GM12878 (cell line): ENCODE results near the gene MEG3.

Experiments
- ETV6 ChIP-seq, 2 experiments: fragments of 450-650 bp in 1 of 2; IDR thresholded peaks in 1 of 2; conservative IDR thresholded peaks in 1 of 2; 2 replicates each; pipeline ENCODE4 v1.6.1; 2014; ENCODE audit warnings: antibody characterized with exemption in 1 of 2, borderline replicate concordance in 1 of 2, low read depth in 1 of 2, mild to moderate bottlenecking in 1 of 2, moderate library complexity in 1 of 2
- MEF2A ChIP-seq: IDR thresholded peaks from 2 replicates; pipeline ENCODE4 v1.6.1; 2011; ENCODE audit warnings: low read depth, mild to moderate bottlenecking, low read length, moderate library complexity; ENCODE audit not compliant: insufficient read depth
- MYB ChIP-seq: fragments of 150-350 bp; IDR thresholded peaks from 2 replicates; pipeline ENCODE4 v1.6.1; 2014; ENCODE audit warnings: mild to moderate bottlenecking, low read depth, low read length, borderline replicate concordance
- POLR2AphosphoS5 ChIP-seq: IDR thresholded peaks from 2 replicates; pipeline ENCODE4 v1.6.1; 2011; ENCODE audit warnings: mild to moderate bottlenecking, low read length, inconsistent platforms
- POU2F2 ChIP-seq: IDR thresholded peaks from 3 replicates; pipeline ENCODE4 v1.6.1; 2011; ENCODE audit warnings: low read depth, mild to moderate bottlenecking, low read length, borderline replicate concordance
- STAT1 ChIP-seq: fragments of 450-650 bp; conservative IDR thresholded peaks from 2 replicates; pipeline ENCODE4 v1.6.1; 2014; ENCODE audit warnings: antibody characterized with exemption, mild to moderate bottlenecking
- ZZZ3 ChIP-seq: IDR thresholded peaks from 2 replicates; pipeline ENCODE4 v1.6.1; 2011; ENCODE audit warnings: low read depth; ENCODE audit not compliant: control insufficient read depth, insufficient read length
- TF ChIP-seq, protein P1 (sequence below): fragments of 450-650 bp; IDR thresholded peaks from 2 replicates; pipeline ENCODE4 v1.6.1; 2017; ENCODE audit warnings: mild to moderate bottlenecking, moderate library complexity
- TF ChIP-seq, protein P2 (sequence below), 3 experiments: IDR thresholded peaks in 2 of 3; conservative IDR thresholded peaks in 1 of 3; 2 replicates each; pipeline ENCODE4 v1.5.1; 2011; ENCODE audit warnings: low read depth in 3 of 3, low read length in 3 of 3, mild to moderate bottlenecking in 3 of 3, control low read depth in 2 of 3, moderate library complexity in 2 of 3, inconsistent platforms in 1 of 3, mixed read lengths in 1 of 3; ENCODE audit not compliant: control insufficient read depth in 2 of 3, insufficient read depth in 1 of 3; ENCODE audit errors: extremely low read depth in 1 of 3

DNA sequence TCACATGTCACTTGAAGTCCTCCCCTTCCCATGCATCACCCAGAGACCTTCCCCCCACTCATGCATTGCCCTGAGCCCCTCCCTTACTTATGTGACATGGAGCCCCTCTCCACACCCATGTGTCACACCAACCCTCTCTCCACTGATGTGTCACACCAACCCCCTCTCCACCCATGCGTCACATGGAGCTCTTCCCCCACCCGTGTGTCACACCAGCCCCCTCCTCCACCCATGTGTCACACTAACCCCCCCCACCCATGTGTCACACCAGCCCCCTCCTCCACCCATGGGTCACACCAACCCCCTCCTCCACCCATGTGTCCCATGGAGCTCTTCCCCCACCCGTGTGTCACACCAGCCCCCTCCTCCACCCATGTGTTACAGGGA is 47.2 kb downstream of the MEG3 start:
- no peak for TF ChIP-seq MYB
- TF ChIP-seq, protein P1, sequence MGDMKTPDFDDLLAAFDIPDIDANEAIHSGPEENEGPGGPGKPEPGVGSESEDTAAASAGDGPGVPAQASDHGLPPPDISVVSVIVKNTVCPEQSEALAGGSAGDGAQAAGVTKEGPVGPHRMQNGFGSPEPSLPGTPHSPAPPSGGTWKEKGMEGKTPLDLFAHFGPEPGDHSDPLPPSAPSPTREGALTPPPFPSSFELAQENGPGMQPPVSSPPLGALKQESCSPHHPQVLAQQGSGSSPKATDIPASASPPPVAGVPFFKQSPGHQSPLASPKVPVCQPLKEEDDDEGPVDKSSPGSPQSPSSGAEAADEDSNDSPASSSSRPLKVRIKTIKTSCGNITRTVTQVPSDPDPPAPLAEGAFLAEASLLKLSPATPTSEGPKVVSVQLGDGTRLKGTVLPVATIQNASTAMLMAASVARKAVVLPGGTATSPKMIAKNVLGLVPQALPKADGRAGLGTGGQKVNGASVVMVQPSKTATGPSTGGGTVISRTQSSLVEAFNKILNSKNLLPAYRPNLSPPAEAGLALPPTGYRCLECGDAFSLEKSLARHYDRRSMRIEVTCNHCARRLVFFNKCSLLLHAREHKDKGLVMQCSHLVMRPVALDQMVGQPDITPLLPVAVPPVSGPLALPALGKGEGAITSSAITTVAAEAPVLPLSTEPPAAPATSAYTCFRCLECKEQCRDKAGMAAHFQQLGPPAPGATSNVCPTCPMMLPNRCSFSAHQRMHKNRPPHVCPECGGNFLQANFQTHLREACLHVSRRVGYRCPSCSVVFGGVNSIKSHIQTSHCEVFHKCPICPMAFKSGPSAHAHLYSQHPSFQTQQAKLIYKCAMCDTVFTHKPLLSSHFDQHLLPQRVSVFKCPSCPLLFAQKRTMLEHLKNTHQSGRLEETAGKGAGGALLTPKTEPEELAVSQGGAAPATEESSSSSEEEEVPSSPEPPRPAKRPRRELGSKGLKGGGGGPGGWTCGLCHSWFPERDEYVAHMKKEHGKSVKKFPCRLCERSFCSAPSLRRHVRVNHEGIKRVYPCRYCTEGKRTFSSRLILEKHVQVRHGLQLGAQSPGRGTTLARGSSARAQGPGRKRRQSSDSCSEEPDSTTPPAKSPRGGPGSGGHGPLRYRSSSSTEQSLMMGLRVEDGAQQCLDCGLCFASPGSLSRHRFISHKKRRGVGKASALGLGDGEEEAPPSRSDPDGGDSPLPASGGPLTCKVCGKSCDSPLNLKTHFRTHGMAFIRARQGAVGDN: no peak
- TF ChIP-seq STAT1: no peak
- TF ChIP-seq POU2F2: no peak
- TF ChIP-seq, protein P2, sequence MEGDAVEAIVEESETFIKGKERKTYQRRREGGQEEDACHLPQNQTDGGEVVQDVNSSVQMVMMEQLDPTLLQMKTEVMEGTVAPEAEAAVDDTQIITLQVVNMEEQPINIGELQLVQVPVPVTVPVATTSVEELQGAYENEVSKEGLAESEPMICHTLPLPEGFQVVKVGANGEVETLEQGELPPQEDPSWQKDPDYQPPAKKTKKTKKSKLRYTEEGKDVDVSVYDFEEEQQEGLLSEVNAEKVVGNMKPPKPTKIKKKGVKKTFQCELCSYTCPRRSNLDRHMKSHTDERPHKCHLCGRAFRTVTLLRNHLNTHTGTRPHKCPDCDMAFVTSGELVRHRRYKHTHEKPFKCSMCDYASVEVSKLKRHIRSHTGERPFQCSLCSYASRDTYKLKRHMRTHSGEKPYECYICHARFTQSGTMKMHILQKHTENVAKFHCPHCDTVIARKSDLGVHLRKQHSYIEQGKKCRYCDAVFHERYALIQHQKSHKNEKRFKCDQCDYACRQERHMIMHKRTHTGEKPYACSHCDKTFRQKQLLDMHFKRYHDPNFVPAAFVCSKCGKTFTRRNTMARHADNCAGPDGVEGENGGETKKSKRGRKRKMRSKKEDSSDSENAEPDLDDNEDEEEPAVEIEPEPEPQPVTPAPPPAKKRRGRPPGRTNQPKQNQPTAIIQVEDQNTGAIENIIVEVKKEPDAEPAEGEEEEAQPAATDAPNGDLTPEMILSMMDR (IDR thresholded peaks at IDR 0.05 in 2 of 3, conservative IDR thresholded peaks at IDR 0.05 in 1 of 3; ENCODE audit: control insufficient read depth in 2 of 3, extremely low read depth in 1 of 3, insufficient read depth in 1 of 3, low read depth in 3 of 3, low read length in 3 of 3): no peak
- no peak for TF ChIP-seq ZZZ3
- no peak for TF ChIP-seq ETV6 (conservative IDR thresholded peaks at IDR 0.05 in 1 of 2, IDR thresholded peaks at IDR 0.05 in 1 of 2; ENCODE audit: borderline replicate concordance in 1 of 2, low read depth in 1 of 2)
- no peak for TF ChIP-seq POLR2AphosphoS5
- TF ChIP-seq MEF2A: no peak
